HG02623 (cell line): ENCODE results near the gene CACNG3.
"Not testable (repeated sequence)": the region's sequence is repeated elsewhere in the genome, so short reads cannot be mapped to it uniquely, and the experiment has no call there.

Experiments
- ATAC-seq: cut with Tn5 transposase; IDR thresholded peaks from one replicate; pipeline ENCODE4 v1.9.1; 2021; ENCODE audit warnings: moderate library complexity; ENCODE audit not compliant: unreplicated experiment

Gene CACNG3

GRCh38 chr16:24275413-24275812, 19.3 kb downstream of the CACNG3 start:
- no peak for ATAC-seq

DNA sequence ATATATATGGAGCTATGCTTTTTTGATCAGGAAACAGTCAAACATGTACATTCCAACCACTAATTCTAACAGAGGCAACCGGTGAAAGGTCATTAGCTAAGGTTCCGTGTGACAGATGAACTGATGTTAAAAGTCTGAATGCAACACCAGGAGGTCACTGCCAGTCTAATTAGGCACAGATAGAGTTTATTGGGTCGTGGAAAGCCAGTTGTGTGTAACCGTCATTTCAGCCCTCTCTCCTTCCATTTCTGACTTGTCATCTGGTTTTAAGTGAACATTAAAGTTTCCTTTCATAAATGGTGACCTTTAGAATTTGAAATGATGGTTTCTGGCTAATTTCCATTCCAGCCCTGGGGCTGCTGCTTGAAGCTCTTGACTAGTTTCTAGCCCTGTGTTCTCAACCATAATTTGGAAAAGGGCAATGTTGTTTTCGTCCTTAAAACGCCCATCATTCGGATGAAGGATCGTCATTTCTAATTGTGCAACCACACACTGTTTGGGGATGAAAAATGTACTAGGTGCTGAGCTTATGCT, 23.9 kb downstream of the CACNG3 start:
- ATAC-seq, result no peak

- ATAC-seq, result no peak
These were observed 25.3 kb downstream of the CACNG3 start for GRCh38 chr16:24281466-24281865.

GRCh38 chr16:24282141-24282540, 26.0 kb downstream of the CACNG3 start:
- ATAC-seq, result no peak

GRCh38 chr16:24286741-24287405, 30.7 kb downstream of the CACNG3 start:
- no peak for ATAC-seq

- no peak for ATAC-seq
These were observed 32.4 kb downstream of the CACNG3 start for GRCh38 chr16:24288516-24288915.

DNA sequence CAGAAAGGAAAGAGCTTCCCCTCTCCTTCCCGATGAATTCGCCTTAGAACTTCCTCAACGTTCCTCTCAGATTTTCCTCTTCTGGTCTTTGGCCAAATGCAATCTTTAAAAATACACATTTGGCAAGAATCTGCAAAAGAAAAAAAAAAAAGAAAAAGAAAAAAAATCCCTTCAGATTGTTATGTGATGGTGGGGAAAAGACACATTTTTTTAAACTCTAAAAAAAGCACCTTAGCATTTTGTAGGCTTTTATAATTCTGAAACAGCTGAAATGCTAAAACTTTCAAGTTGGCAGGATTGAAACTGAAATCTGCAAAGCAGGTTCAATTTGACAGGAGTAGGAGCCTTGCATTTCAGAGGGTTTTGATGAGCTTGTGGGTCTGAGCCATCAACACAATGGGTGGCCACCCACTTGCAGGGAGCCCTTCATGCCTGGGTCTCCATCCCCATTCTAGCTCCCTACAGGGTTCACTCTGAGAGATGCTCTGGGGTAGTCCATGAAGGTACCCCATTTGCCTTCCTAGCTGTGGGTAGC, 33.1 kb downstream of the CACNG3 start:
- ATAC-seq, result no peak

- no peak for ATAC-seq
These were observed 35.8 kb downstream of the CACNG3 start for GRCh38 chr16:24291932-24292331.

GRCh38 chr16:24294131-24294530, 38.0 kb downstream of the CACNG3 start:
- ATAC-seq, result no peak

DNA sequence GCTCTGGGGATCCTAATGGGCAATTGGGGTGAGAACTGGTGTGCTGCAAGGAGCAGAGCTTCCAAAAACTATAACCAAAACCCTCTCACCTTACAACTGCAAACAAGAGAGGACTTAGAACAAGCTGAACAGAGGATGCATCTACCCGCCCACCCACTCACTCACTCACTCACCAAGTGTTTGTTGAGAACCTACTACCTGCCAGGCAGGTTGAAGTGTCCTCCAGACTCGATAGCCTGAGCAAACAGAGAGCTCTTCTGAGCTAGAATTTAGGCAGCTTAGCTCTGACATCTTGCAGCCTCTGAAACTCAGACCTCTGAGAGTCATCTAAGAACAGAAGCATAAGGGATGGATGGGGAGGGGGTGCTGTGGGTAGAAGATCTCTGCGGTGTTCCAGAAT, 41.2 kb downstream of the CACNG3 start:
- ATAC-seq, result no peak

- no peak for ATAC-seq
These were observed 42.5 kb downstream of the CACNG3 start for GRCh38 chr16:24298548-24299167.

GRCh38 chr16:24300750-24301149, 44.6 kb downstream of the CACNG3 start:
- ATAC-seq, result not testable (repeated sequence)

GRCh38 chr16:24302636-24303035, 46.5 kb downstream of the CACNG3 start:
- ATAC-seq, result no peak

- no peak for ATAC-seq
These were observed 52.1 kb downstream of the CACNG3 start for GRCh38 chr16:24308200-24308599.

- no peak for ATAC-seq
These were observed 53.4 kb downstream of the CACNG3 start for GRCh38 chr16:24309258-24310142.

GRCh38 chr16:24315343-24315742, 59.2 kb downstream of the CACNG3 start:
- no peak for ATAC-seq

DNA sequence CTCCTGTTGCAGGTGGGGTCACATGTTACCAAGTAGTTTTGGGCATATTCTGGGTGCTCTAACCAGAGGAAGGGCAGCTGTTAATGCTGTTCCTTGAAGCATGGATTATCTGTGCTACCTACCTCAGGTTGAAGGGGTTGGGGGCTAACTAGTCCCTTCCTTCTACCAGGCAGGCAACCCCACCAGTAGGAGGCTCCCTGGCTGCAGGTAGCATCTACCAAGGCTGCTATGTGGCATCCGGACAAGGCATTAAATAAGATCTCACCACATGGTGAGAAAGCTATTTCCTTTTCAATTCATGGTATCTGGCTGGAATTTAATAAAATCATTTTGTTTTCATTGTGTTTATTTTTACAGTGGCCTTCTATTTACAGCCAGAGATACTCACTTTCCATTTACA, 62.5 kb downstream of the CACNG3 start:
- no peak for ATAC-seq

DNA sequence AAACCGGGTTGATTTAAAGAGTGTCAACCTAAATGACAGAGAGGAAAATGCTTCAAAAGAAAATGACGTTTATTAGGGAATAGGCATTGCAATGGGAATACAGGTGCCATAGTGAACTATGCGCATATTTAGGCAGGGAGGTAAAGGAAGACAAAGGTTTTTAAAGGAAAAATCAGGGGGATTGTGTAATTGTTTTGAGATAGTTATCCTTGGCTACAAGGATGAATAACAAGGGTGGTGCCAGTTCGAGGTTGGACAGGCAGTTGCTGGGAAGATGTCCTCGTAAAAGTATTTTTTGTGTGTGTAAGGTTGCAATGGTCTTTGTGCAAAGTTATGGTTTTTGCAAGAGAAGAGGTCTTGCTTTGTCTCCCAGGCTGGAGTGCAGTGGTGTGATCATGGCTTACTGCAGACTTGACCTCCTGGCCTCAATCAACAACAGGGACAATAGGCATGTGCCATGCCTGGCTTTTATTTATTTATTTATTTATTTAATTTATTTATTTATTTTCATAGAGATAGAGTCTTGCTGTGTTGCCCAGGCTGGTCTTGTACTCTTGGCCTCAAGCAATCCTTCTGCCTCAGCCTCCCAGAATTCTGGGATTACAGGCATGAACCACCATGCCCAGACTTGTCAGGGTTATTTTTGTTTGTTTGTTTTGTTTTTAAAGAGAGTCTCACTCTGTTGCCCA, 63.1 kb downstream of the CACNG3 start:
- ATAC-seq, result no peak

GRCh38 chr16:24322106-24322505, 66.0 kb downstream of the CACNG3 start:
- no peak for ATAC-seq

DNA sequence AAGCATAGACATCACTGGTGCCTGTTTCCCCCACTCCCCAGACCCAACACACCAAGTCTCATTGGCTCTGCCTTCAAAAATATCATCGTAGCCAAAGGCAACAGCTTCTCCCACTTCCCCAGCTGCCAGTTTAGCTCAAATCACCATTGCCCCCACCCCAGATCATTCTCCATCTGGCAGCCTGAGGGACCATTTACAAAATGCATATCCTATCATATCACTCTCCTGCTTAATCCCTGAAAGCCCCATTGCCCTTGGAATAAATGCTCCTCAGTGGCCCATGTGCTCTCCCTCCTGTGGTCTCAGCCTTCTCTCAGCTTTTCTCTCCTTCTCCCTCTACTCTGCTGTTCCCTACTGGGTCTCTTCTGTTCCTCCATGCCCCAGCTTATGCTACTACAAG, 68.3 kb downstream of the CACNG3 start:
- ATAC-seq, result no peak
